VCaP (cell line): ENCODE data around the gene LMO2.

Experiments
- H3K27ac ChIP-seq: fragments of 450-650 bp; 2 replicates; pipeline ENCODE4 v1.5.1; 2017
- CTCF ChIP-seq: fragments of 450-650 bp; conservative IDR thresholded peaks from 2 replicates; pipeline ENCODE4 v1.5.1; 2017; ENCODE audit warnings: mild to moderate bottlenecking, moderate library complexity

Gene LMO2

GRCh38 chr11:33884601-33885000 is 7.3 kb downstream of the LMO2 start:
- no peak overlapping the region for H3K27ac ChIP-seq
- no peak for TF ChIP-seq CTCF

GRCh38 chr11:33884035-33884434 is 7.8 kb downstream of the LMO2 start:
- TF ChIP-seq CTCF: no peak
- no peak overlapping the region for H3K27ac ChIP-seq

GRCh38 chr11:33881651-33882503 is 10.0 kb downstream of the LMO2 start:
- no peak overlapping the region for H3K27ac ChIP-seq
- no peak for TF ChIP-seq CTCF

GRCh38 chr11:33880979-33881378 is 10.9 kb downstream of the LMO2 start:
- no peak overlapping the region for H3K27ac ChIP-seq
- TF ChIP-seq CTCF: no peak

GRCh38 chr11:33879375-33879774 is 12.5 kb downstream of the LMO2 start:
- no peak for TF ChIP-seq CTCF
- H3K27ac ChIP-seq: no peak overlapping the region

GRCh38 chr11:33877038-33877437 is 14.8 kb downstream of the LMO2 start:
- no peak for TF ChIP-seq CTCF
- H3K27ac ChIP-seq: no peak overlapping the region

- TF ChIP-seq CTCF: no peak
- H3K27ac ChIP-seq: no peak overlapping the region
These were observed 16.1 kb downstream of the LMO2 start for GRCh38 chr11:33875621-33876294.
